ENCODE results near the gene ROBO1.

GRCh38 chr3:79175870-79176269 lies 591.9 kb downstream of the ROBO1 start:
- TF ChIP-seq CTCF (IDR thresholded peaks at IDR 0.05; ENCODE audit: low read depth, low read length, missing input control) (no peak), GABPA (IDR thresholded peaks at IDR 0.05 in 1 of 2, conservative IDR thresholded peaks at IDR 0.05 in 1 of 2) (no peak), ATF3 (IDR thresholded peaks at IDR 0.05) (no peak), MAX (IDR thresholded peaks at IDR 0.05) (no peak), REST (IDR thresholded peaks at IDR 0.05) (no peak), ZBTB33 (IDR thresholded peaks at IDR 0.05) (no peak), RAD21 (IDR thresholded peaks at IDR 0.05) (no peak), EGR1 (IDR thresholded peaks at IDR 0.05; ENCODE audit: low read depth in 2 of 2) (no peak), YY1 (IDR thresholded peaks at IDR 0.05) (no peak), JUND (IDR thresholded peaks at IDR 0.05) (no peak), FOXA2 (IDR thresholded peaks at IDR 0.05) (no peak), TAF1 (conservative IDR thresholded peaks at IDR 0.05) (no peak), FOXA1 (IDR thresholded peaks at IDR 0.05) (no peak), SP1 (IDR thresholded peaks at IDR 0.05) (no peak)
